ENCODE results near the gene RALGPS1. TPM values are rescaled to one million over a fixed set of nuclear protein-coding genes. Genes with fewer than 3 reads are reported as not detected.

The RALGPS1 gene
- polyA plus RNA-seq, 1 of the 3 experiments (the other 2 are of a cell fraction), result 3.9 TPM

GRCh38 chr9:127256324-127256723 lies 341.7 kb downstream of the RALGPS1 start:
- no peaks in the 10 kb centered on the region for H3K27me3 ChIP-seq (ENCODE audit: insufficient read depth)
- TF ChIP-seq YY1 (IDR thresholded peaks at IDR 0.05; ENCODE audit: low read depth) (no peak), USF2 (IDR thresholded peaks at IDR 0.05; ENCODE audit: borderline replicate concordance, low read depth, low read length) (no peak), ELF1 (IDR thresholded peaks at IDR 0.05) (no peak), CTCF (IDR thresholded peaks at IDR 0.05) (no peak), REST (IDR thresholded peaks at IDR 0.05; ENCODE audit: low read depth, low read length) (no peak), RXRA (IDR thresholded peaks at IDR 0.05; ENCODE audit: borderline replicate concordance, low read depth) (no peak), MAX (IDR thresholded peaks at IDR 0.05; ENCODE audit: low read depth) (no peak), PBX3 (IDR thresholded peaks at IDR 0.05) (no peak), GATA2 (CRISPR knock-in tag; IDR thresholded peaks at IDR 0.05) (no peak), EP300 (IDR thresholded peaks at IDR 0.05; ENCODE audit: borderline replicate concordance in 1 of 2, low read depth in 1 of 2, low read length in 1 of 2) (no peak), FOXJ3 (CRISPR knock-in tag; IDR thresholded peaks at IDR 0.05) (no peak), EZH2phosphoT487 (IDR thresholded peaks at IDR 0.05; ENCODE audit: borderline replicate concordance, low read depth) (no peak), RFX5 (IDR thresholded peaks at IDR 0.05; ENCODE audit: low read length) (no peak), POLR2AphosphoS5 (IDR thresholded peaks at IDR 0.05; ENCODE audit: low read depth, low read length) (no peak), TEAD4 (IDR thresholded peaks at IDR 0.05; ENCODE audit: borderline replicate concordance, insufficient read depth) (no peak)
- H4K20me1 ChIP-seq (ENCODE audit: insufficient read depth), result no peaks in the 10 kb centered on the region
- H3K9me2 ChIP-seq, result no peaks in the 10 kb centered on the region
- H3K9me3 ChIP-seq, result no peaks in the 10 kb centered on the region
- H3K4me2 ChIP-seq, result no peak overlapping the region
- H3K36me3 ChIP-seq (replicated peaks in 1 of 2; ENCODE audit: control insufficient read depth in 1 of 2, insufficient read depth in 2 of 2, low read length in 1 of 2), result no peaks in the 10 kb centered on the region
- DNase-seq, result no peak
- H3F3A ChIP-seq (replicated peaks; ENCODE audit: insufficient read depth), result no peaks in the 10 kb centered on the region
- peaks cover 0 to 2% of the 10 kb centered on the region in 2 experiments; a peak in 1 of 4 replicates for H3K4me1 ChIP-seq (ENCODE audit: control insufficient read depth in 1 of 2, insufficient read depth in 2 of 2, low read depth in 1 of 2, low read length in 1 of 2)
- no peak overlapping the region; a peak in 1 of 4 replicates for H3K27ac ChIP-seq (ENCODE audit: low read depth in 2 of 2, low read length in 1 of 2)
- H3K9ac ChIP-seq, result no peak overlapping the region
- ChIA-PET POLR2A (no interaction called here), CTCF (no interaction called here)
- H2AFZ ChIP-seq (ENCODE audit: low read depth), result no peak overlapping the region
- WGBS (ENCODE audit: low lambda C conversion rate), result 86% methylated on average over 5 of the region's 5 CpGs
- no peaks in the 10 kb centered on the region for H3K79me2 ChIP-seq (ENCODE audit: insufficient read depth)
- no peak overlapping the region for H3K4me3 ChIP-seq (ENCODE audit: low read depth in 2 of 2, low read length in 1 of 2)
